ENCODE measurements around the gene EPS8L1.
"Not testable (repeated sequence)": the region's sequence is repeated elsewhere in the genome, so short reads cannot be mapped to it uniquely, and the experiment has no call there.

Gene EPS8L1

DNA sequence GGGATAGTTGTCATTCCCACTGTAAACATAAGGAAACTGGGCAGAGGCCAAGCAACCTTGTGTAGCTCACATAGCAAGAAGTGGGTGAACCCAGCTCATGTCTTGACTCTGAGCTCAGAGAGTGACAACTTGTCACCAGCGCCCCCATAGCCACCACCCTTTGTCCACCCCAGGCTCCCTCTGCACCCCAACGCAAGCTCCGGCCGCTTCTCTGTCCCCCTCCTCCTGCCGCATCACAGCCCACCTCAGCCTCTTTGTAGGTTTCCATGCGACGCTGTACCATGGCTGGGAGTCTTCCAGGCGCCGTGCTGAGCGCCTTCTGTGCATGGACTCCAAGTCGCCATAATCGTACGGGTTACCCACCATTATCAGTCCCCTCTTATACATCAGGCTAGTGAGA lies 40.9 kb upstream of the EPS8L1 start:
- no peaks in the 10 kb centered on the region for H3K27me3 ChIP-seq (ENCODE audit: insufficient read depth, low read depth, severe bottlenecking)
- H3K36me3 ChIP-seq = no peaks in the 10 kb centered on the region
- TF ChIP-seq, protein P1, sequence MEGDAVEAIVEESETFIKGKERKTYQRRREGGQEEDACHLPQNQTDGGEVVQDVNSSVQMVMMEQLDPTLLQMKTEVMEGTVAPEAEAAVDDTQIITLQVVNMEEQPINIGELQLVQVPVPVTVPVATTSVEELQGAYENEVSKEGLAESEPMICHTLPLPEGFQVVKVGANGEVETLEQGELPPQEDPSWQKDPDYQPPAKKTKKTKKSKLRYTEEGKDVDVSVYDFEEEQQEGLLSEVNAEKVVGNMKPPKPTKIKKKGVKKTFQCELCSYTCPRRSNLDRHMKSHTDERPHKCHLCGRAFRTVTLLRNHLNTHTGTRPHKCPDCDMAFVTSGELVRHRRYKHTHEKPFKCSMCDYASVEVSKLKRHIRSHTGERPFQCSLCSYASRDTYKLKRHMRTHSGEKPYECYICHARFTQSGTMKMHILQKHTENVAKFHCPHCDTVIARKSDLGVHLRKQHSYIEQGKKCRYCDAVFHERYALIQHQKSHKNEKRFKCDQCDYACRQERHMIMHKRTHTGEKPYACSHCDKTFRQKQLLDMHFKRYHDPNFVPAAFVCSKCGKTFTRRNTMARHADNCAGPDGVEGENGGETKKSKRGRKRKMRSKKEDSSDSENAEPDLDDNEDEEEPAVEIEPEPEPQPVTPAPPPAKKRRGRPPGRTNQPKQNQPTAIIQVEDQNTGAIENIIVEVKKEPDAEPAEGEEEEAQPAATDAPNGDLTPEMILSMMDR (IDR thresholded peaks at IDR 0.05; ENCODE audit: low read depth, low read length) = no peak
- no peak overlapping the region for H3K27ac ChIP-seq
- no peak overlapping the region for H3K4me3 ChIP-seq (ENCODE audit: low read depth, low read length)
- H3K9me3 ChIP-seq (ENCODE audit: severe bottlenecking) = no peaks in the 10 kb centered on the region
- DNase-seq = no peak

DNA sequence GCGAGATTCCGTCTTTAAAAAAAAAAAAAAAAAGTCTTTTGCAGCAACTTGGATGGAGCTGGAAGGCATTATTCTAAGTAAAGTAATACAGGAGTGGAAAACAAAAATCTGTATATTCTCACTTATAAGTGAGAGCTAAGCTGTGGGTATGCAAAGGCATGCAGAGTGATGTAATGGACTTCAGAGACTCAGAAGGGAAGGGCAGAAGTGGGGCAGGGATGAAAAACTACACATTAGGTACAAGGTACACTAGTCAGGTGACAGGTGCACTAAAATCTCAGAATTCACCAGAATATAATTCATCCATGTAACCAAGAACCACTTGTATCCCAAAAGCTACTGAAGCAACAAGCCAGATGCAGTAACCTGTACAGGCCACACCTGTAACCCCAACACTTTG lies 39.6 kb upstream of the EPS8L1 start:
- no peaks in the 10 kb centered on the region for H3K36me3 ChIP-seq
- TF ChIP-seq, protein P1 (IDR thresholded peaks at IDR 0.05; ENCODE audit: low read depth, low read length) = no peak
- DNase-seq = no peak
- no peaks in the 10 kb centered on the region for H3K9me3 ChIP-seq (ENCODE audit: severe bottlenecking)
- H3K4me3 ChIP-seq (ENCODE audit: low read depth, low read length) = no peak overlapping the region
- H3K27ac ChIP-seq = no peak overlapping the region
- H3K27me3 ChIP-seq (ENCODE audit: insufficient read depth, low read depth, severe bottlenecking) = no peaks in the 10 kb centered on the region

DNA sequence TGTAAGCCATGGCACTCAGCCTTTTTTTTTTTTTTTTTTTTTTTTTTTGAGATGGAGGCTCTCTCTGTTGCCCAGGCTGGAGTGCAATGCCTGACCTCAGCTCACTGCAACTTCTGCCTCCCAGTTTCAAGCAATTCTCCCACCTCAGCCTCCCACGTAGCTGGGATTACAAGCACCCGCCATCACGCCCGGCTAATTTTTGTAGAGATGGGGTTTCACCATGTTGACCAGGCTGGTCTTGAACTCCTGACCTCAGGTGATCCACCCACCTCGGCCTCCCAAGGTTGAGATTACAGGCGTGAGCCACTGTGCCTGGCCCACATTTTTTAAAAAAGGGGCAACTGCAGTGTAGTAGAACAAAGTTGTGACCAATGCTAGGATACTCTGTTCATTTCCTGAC lies 38.1 kb upstream of the EPS8L1 start:
- H3K27me3 ChIP-seq (ENCODE audit: insufficient read depth, low read depth, severe bottlenecking) = not testable (repeated sequence)

DNA sequence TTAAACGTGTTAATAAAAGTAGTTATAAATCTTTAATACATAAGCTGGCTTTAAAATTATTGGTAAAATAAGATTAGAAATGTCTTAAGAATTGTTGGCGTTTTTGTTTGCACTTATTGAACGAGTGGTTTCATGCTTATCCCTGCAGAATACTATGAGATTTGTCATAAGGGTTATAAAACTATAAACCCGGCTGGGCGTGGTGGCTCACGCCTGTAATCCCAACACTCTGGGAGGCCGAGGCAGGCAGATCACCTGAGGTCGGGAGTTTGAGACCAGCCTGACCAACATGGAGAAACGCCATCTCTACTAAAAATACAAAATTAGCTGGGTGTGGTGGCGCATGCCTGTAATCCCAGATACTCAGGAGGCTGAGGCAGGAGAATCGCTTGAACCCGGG lies 35.0 kb upstream of the EPS8L1 start:
- not testable (repeated sequence) for DNase-seq; H3K27me3 ChIP-seq (ENCODE audit: insufficient read depth, low read depth, severe bottlenecking); H3K9me3 ChIP-seq (ENCODE audit: severe bottlenecking); H3K27ac ChIP-seq; H3K4me3 ChIP-seq (ENCODE audit: low read depth, low read length)
- peaks cover 12% of the 10 kb centered on the region for H3K36me3 ChIP-seq

More for the DNA sequence above, 38.1 kb upstream of the EPS8L1 start:
- not testable (repeated sequence) for DNase-seq; H3K4me3 ChIP-seq (ENCODE audit: low read depth, low read length); H3K36me3 ChIP-seq; H3K9me3 ChIP-seq (ENCODE audit: severe bottlenecking); H3K27ac ChIP-seq

DNA sequence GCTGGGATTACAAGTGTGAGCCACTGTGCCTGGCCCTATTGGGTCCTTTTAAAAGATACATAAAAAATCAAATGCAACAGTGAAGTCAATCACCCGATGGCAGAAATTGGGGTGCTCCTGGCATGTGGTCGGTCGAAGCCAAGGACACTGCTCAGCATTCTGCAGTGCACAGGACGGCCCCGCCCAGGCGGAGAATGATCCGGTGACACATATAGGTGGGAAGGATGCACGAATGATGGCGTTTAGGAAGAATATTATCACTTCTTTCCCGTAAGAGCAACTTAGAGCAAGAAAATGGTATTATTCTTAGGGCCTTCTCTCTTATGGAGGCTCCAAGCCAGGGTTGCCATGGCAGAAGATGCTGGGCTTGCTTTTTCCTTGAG lies 34.4 kb upstream of the EPS8L1 start:
- TF ChIP-seq, protein P1 (IDR thresholded peaks at IDR 0.05; ENCODE audit: low read depth, low read length) = no peak
- Histone ChIP-seq H3K36me3 (peaks cover 13% of the 10 kb centered on the region), H3K9me3 (ENCODE audit: severe bottlenecking) (no peaks in the 10 kb centered on the region), H3K4me3 (ENCODE audit: low read depth, low read length) (no peak overlapping the region), H3K27me3 (ENCODE audit: insufficient read depth, low read depth, severe bottlenecking) (no peaks in the 10 kb centered on the region), H3K27ac (no peak overlapping the region)
- DNase-seq = no peak

DNA sequence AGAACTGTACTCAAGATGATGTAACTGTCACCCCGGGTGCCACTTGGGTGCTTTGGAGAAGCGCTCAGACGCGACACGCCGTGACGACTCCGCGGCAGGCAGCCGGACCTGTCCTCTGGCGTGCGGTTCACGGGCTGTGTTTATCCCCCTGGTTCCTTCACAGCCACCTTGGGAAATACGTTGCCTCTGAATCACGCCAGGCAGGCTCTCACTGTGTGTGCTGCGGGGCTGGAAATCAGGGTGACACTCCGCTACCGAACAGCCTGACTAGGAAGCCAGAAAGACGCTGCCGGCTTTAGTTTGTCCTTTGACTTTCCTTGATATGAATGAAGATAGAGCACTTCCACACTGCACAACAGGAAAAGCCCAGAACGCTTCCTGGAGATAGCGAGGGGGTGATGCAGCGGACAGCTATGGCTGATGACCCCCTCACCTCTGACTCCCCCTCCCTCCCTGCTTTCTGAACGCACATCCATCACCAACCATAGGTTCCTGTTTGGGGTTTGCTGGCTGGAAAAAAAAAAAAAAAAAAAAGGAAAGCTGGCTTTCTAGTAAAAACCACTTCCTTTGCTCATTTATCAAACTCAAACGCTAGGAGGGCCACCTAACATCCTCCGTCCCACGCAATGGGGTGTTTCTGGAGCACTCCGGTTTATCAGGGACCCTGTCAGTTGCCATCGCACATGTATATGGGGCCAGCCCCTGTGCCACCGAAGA lies 33.9 kb upstream of the EPS8L1 start:
- H3K4me3 ChIP-seq (ENCODE audit: low read depth, low read length) = no peak overlapping the region
- H3K27me3 ChIP-seq (ENCODE audit: insufficient read depth, low read depth, severe bottlenecking) = no peaks in the 10 kb centered on the region
- H3K9me3 ChIP-seq (ENCODE audit: severe bottlenecking) = no peaks in the 10 kb centered on the region
- H3K36me3 ChIP-seq = peaks cover 19% of the 10 kb centered on the region
- TF ChIP-seq, protein P1 (IDR thresholded peaks at IDR 0.05; ENCODE audit: low read depth, low read length) = no peak
- H3K27ac ChIP-seq = no peak overlapping the region
- no peak for DNase-seq

DNA sequence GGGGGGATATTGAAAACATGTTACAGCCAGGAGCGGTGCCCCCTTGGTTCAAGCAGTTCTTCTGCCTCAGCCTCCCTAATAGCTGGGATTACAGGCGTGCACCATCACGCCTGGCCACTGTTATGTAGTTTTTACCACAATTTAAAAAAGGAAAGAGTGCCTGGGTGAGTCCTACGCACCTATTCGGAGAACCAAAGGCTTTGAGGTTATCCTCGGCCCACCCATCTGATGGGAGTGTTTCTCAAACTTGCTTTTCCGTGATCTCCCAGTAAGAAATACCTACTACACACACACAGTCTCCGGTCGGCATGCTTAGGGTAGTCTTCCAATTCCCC lies 33.4 kb upstream of the EPS8L1 start:
- peaks cover 24% of the 10 kb centered on the region for H3K36me3 ChIP-seq
- no peaks in the 10 kb centered on the region for H3K9me3 ChIP-seq (ENCODE audit: severe bottlenecking)
- no peaks in the 10 kb centered on the region for H3K27me3 ChIP-seq (ENCODE audit: insufficient read depth, low read depth, severe bottlenecking)
- no peak overlapping the region for H3K4me3 ChIP-seq (ENCODE audit: low read depth, low read length)
- no peak for DNase-seq
- H3K27ac ChIP-seq = no peak overlapping the region
- TF ChIP-seq, protein P1 (IDR thresholded peaks at IDR 0.05; ENCODE audit: low read depth, low read length) = no peak
